PC-3 (cell line): ENCODE results near the gene MAP1LC3B2.

Experiments
- EZH2 ChIP-seq: fragments of 300-600 bp; sonication (generic); IDR thresholded peaks from one replicate; pipeline ENCODE4 v1.6.1; 2017; ENCODE audit warnings: antibody characterized with exemption, mild to moderate bottlenecking, low read length; ENCODE audit not compliant: unreplicated experiment
- TF ChIP-seq, protein P1 (sequence below): fragments of 300-600 bp; sonication (generic); conservative IDR thresholded peaks from 2 replicates; pipeline ENCODE4 v1.5.1; 2017; ENCODE audit warnings: antibody characterized with exemption, low read depth, mild to moderate bottlenecking, low read length

DNA sequence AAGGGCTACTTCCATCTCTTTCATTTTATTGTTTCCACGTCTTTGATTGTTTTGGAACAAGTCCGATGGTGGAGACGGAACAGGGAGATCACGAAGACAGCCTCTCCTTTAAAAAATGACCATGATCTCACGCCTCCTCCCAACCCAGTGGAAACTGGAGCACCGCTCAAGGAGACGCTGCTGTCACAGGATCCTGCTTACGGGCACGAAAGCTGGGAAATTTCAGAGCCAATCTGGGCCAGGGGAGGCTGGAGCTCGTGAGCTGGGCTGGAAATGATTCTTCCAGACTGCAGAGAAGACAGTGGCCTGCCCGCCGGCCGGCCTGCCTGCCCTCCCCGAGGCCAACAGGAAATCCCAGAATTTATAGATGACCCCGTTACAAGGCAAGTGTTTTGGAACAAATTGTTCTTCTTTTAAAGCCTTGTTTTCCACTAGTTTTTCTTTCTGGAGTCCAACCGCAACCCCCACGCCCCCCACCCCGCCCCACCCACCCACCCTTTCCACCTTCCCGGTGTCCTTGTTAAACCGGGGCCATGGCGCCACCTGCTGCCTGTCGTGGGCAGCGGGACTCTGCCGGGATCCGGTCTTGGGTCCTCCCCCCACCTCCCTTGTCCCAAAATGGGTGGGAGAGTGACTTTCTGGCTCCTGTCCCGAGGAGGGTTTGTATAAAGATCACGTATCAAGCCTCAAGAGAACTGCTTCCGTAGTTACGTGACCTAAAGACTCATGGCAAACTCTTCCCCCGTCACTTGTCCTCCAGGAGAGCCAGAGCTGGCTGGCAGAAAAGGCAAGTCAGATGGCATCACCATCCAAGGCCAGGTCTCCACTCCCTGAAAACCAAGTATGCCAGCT, 40.3 kb downstream of the MAP1LC3B2 start:
- TF ChIP-seq, protein P1, sequence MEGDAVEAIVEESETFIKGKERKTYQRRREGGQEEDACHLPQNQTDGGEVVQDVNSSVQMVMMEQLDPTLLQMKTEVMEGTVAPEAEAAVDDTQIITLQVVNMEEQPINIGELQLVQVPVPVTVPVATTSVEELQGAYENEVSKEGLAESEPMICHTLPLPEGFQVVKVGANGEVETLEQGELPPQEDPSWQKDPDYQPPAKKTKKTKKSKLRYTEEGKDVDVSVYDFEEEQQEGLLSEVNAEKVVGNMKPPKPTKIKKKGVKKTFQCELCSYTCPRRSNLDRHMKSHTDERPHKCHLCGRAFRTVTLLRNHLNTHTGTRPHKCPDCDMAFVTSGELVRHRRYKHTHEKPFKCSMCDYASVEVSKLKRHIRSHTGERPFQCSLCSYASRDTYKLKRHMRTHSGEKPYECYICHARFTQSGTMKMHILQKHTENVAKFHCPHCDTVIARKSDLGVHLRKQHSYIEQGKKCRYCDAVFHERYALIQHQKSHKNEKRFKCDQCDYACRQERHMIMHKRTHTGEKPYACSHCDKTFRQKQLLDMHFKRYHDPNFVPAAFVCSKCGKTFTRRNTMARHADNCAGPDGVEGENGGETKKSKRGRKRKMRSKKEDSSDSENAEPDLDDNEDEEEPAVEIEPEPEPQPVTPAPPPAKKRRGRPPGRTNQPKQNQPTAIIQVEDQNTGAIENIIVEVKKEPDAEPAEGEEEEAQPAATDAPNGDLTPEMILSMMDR: peak; percentile 65
- no peak for TF ChIP-seq EZH2
